Neuronal stem cell (in vitro differentiated cells): Measurements from ENCODE around the gene NDUFB11.

Experiments used
- DNase-seq: peaks from one replicate; pipeline ENCODE4 v3.0.0-alpha.2; 2013; ENCODE audit warnings: low spot score
- H2AFZ ChIP-seq: one replicate; pipeline ENCODE4 v1.6.1; 2013; ENCODE audit warnings: mild to moderate bottlenecking, low read length, inconsistent platforms
- H2AK5ac ChIP-seq: 2 replicates; pipeline ENCODE4 v1.6.1; 2013; ENCODE audit warnings: low read depth, mild to moderate bottlenecking, inconsistent platforms, low read length, moderate library complexity, mixed read lengths
- H2BK120ac ChIP-seq: 2 replicates; pipeline ENCODE4 v1.6.1; 2013; ENCODE audit warnings: low read depth, mild to moderate bottlenecking, inconsistent platforms, low read length, moderate library complexity, mixed read lengths
- H2BK12ac ChIP-seq: one replicate; pipeline ENCODE4 v1.6.1; 2013; ENCODE audit warnings: low read length, inconsistent platforms
- H2BK15ac ChIP-seq: 2 replicates; pipeline ENCODE4 v1.6.1; 2013; ENCODE audit warnings: mild to moderate bottlenecking, low read length, inconsistent platforms, mixed read lengths
- H2BK5ac ChIP-seq: one replicate; pipeline ENCODE4 v1.6.1; 2013; ENCODE audit warnings: inconsistent platforms, mild to moderate bottlenecking, low read length, moderate library complexity
- H3K14ac ChIP-seq: one replicate; pipeline ENCODE4 v1.6.1; 2013; ENCODE audit warnings: low read length, inconsistent platforms
- H3K18ac ChIP-seq: 2 replicates; pipeline ENCODE4 v1.6.1; 2013; ENCODE audit warnings: low read length, inconsistent platforms
- H3K23ac ChIP-seq: 2 replicates; pipeline ENCODE4 v1.6.1; 2013; ENCODE audit warnings: low read depth, mild to moderate bottlenecking, mixed read lengths, low read length, inconsistent platforms; ENCODE audit not compliant: poor library complexity
- H3K27ac ChIP-seq: replicated peaks from 3 replicates; pipeline ENCODE4 v1.5.1; 2013; ENCODE audit warnings: low read length, inconsistent platforms
- H3K27me3 ChIP-seq, 3 experiments: 2 replicates each; pipeline ENCODE4 v1.6.1; 2013; ENCODE audit warnings: low read length in 3 of 3, mild to moderate bottlenecking in 2 of 3, inconsistent platforms in 1 of 3, low read depth in 1 of 3, mixed read lengths in 1 of 3, moderate library complexity in 1 of 3; ENCODE audit not compliant: control insufficient read depth in 3 of 3, insufficient read depth in 3 of 3
- H3K36me3 ChIP-seq, 2 donors: replicated peaks in 1 of 2; 2 replicates each; pipeline ENCODE4 v1.6.1; 2013; ENCODE audit warnings: low read length in 2 of 2; ENCODE audit not compliant: control insufficient read depth in 2 of 2, insufficient read depth in 2 of 2
- H3K4ac ChIP-seq: 2 replicates; pipeline ENCODE4 v1.6.1; 2013; ENCODE audit warnings: inconsistent platforms, mild to moderate bottlenecking, low read length, moderate library complexity
- H3K4me1 ChIP-seq, 2 donors: 1 replicate in 1 of 2; 2 replicates in 1 of 2; pipeline ENCODE4 v1.6.1; 2013; ENCODE audit warnings: low read length in 2 of 2, low read depth in 1 of 2; ENCODE audit not compliant: control insufficient read depth in 2 of 2, insufficient read depth in 1 of 2
- H3K4me2 ChIP-seq: one replicate; pipeline ENCODE4 v1.6.1; 2013; ENCODE audit warnings: mild to moderate bottlenecking, low read length, inconsistent platforms; ENCODE audit not compliant: insufficient read depth, poor library complexity, severe bottlenecking
- H3K4me3 ChIP-seq, 2 donors: 2 replicates each; pipeline ENCODE4 v1.5.1; 2013; ENCODE audit warnings: low read length in 2 of 2, mild to moderate bottlenecking in 2 of 2, inconsistent platforms in 1 of 2, moderate library complexity in 1 of 2
- H3K79me1 ChIP-seq: one replicate; pipeline ENCODE4 v1.6.1; 2013; ENCODE audit warnings: low read depth, mild to moderate bottlenecking, inconsistent platforms, low read length, moderate library complexity
- H3K9ac ChIP-seq: one replicate; pipeline ENCODE4 v1.6.1; 2013; ENCODE audit warnings: mild to moderate bottlenecking, low read depth, low read length, inconsistent platforms; ENCODE audit not compliant: poor library complexity
- H3K9me3 ChIP-seq, 2 donors: replicated peaks in 1 of 2; 2 replicates each; pipeline versions ENCODE3 to v1.6.1; 2013; ENCODE audit warnings: low read length in 2 of 2, mild to moderate bottlenecking in 2 of 2, inconsistent platforms in 1 of 2, low read depth in 1 of 2, mixed read lengths in 1 of 2, moderate library complexity in 1 of 2; ENCODE audit not compliant: control insufficient read depth in 2 of 2, insufficient read depth in 1 of 2
- H4K8ac ChIP-seq: one replicate; pipeline ENCODE4 v1.6.1; 2013; ENCODE audit warnings: low read depth, mild to moderate bottlenecking, inconsistent platforms, low read length, moderate library complexity
- H4K91ac ChIP-seq: one replicate; pipeline ENCODE4 v1.6.1; 2013; ENCODE audit warnings: low read length, low read depth, mild to moderate bottlenecking, inconsistent platforms; ENCODE audit not compliant: poor library complexity
- WGBS, 2 donors: extraction: QIAGEN DNeasy Blood & Tissue Kit; methylation state at CpG; one replicate each; pipeline ENCODE4 v1.1.7; 2013; ENCODE audit warnings: missing lambda C conversion rate in 2 of 2, mixed read lengths in 1 of 2; ENCODE audit not compliant: insufficient read length in 2 of 2, insufficient replicate concordance in 1 of 2; ENCODE audit errors: extremely low coverage in 2 of 2; 5-methylcytosine and 5-hydroxymethylcytosine counted together

NDUFB11 gene

DNA sequence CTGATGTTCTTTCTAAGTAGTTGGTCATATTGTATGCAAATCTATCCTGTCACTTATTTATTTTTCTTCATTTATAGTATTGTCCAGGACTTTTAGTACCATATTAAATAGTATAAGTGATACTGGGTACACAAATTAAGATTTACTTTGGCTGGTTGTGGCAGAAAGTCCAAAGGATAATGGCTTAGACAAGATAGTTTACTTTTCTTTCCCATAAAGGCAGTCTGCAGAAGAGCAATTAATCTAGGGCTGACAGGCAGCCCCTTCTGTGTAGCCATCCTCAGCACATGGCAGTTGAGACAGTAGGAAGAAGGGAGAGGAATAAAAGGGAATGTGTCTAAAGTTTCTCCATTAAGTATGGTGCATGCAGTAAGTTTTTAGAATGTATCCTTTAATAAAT, 6.9 kb upstream of the NDUFB11 start:
- Histone ChIP-seq H2AFZ (no peak overlapping the region), H3K23ac (no peak overlapping the region), H2BK15ac (no peak overlapping the region), H3K9ac (no peak overlapping the region), H2BK5ac (no peak overlapping the region), H2AK5ac (no peak overlapping the region), H3K36me3 (peaks cover 5 to 69% of the 10 kb centered on the region in 2 donors), H3K79me1 (peaks cover 4% of the 10 kb centered on the region), H3K4me3 (no peak overlapping the region), H3K27me3 (no peaks in the 10 kb centered on the region), H3K18ac (no peak overlapping the region), H4K91ac (no peak overlapping the region), H2BK12ac (no peak overlapping the region), H3K27ac (no peak overlapping the region), H3K4ac (no peak overlapping the region), H3K9me3 (peaks cover 0 to 14% of the 10 kb centered on the region in 2 donors), H3K4me1 (peaks cover 2% of the 10 kb centered on the region in 2 donors), H4K8ac (no peak overlapping the region), H3K14ac (no peak overlapping the region), H3K4me2 (no peak overlapping the region), H2BK120ac (no peak overlapping the region)
- no peak for DNase-seq

- Histone ChIP-seq H4K91ac (no peak overlapping the region), H2BK15ac (no peak overlapping the region), H3K79me1 (peaks cover 8% of the 10 kb centered on the region), H3K27me3 (no peaks in the 10 kb centered on the region), H3K4me1 (peaks cover 4 to 5% of the 10 kb centered on the region in 2 donors), H3K36me3 (peaks cover 4 to 51% of the 10 kb centered on the region in 2 donors), H2AFZ (no peak overlapping the region), H3K18ac (no peak overlapping the region), H2BK5ac (no peak overlapping the region), H3K4me3 (no peak overlapping the region), H3K27ac (no peak overlapping the region), H3K9me3 (peaks cover 0 to 7% of the 10 kb centered on the region in 2 donors), H2BK12ac (no peak overlapping the region), H4K8ac (no peak overlapping the region), H3K23ac (no peak overlapping the region), H3K14ac (no peak overlapping the region), H3K4me2 (no peak overlapping the region), H3K4ac (no peak overlapping the region), H2AK5ac (no peak overlapping the region), H3K9ac (no peak overlapping the region), H2BK120ac (no peak overlapping the region)
- no CpG with 5 or more reads among the region's 2 CpGs for WGBS, 2 donors
- no peak for DNase-seq
These were observed 4.4 kb upstream of the NDUFB11 start for GRCh38 chrX:47148946-47149345.

DNA sequence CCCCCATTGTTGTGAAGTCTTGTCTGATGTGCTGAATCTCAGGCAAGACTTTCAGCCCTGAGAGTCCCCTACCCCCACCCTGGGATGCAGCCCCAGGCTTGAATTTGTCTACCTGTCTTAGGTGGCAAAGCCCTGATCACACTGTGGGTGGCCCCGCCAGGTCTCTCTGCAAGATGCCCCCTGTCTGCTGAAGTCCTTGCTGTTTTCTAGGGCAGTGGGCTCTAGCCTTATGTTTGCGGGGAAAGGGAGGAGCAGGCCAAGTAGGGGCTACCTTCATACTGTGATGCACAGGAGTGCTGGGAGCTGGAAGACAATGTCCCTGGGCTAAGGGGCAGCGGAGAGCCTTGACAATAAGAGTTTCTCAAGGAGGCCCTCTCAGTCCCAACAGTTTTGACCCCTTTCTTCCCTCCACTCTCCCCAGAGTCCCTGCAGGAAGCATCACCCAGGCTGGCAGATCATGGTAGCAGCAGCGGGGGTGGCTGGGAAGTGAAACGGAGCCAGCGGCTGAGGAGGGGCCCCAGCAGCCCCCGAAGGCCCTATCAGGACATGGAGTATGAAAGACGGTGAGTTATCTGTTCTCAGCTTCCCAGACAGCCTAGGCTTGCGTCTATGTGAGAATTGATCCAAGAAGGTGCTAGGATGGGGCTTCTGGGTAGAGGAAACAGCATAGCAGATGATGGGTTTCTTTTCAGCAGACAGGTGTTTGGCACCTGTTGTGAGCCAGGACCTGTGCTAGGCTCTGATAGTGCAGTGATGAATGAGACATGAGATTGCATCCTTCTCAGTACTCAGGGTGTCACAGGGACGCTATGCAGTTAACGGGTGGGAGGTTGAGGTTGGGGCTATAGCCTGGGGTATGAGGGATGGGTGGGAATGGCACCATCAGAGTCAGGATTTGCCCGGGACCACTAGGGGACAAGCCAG, 2.7 kb upstream of the NDUFB11 start:
- Histone ChIP-seq H3K4me2 (peak overlapping the region; percentile 66), H3K14ac (no peak overlapping the region), H2BK120ac (no peak overlapping the region), H2AFZ (no peak overlapping the region), H4K8ac (no peak overlapping the region), H3K4me1 (peaks cover 4 to 5% of the 10 kb centered on the region in 2 donors), H3K4ac (no peak overlapping the region), H3K18ac (no peak overlapping the region), H3K79me1 (peaks cover 8% of the 10 kb centered on the region), H3K4me3 (peak overlapping the region in 1 of 2 donors; percentile 79), H2BK15ac (no peak overlapping the region), H2BK12ac (no peak overlapping the region), H3K27ac (no peak overlapping the region), H3K9ac (no peak overlapping the region), H2AK5ac (no peak overlapping the region), H2BK5ac (no peak overlapping the region), H3K9me3 (peaks cover 0 to 7% of the 10 kb centered on the region in 2 donors), H3K36me3 (peaks cover 6 to 54% of the 10 kb centered on the region in 2 donors), H3K27me3 (peaks cover 0 to 3% (median 0%) of the 10 kb centered on the region in 3 experiments), H3K23ac (no peak overlapping the region), H4K91ac (no peak overlapping the region)
- WGBS, 2 donors, result no CpG with 5 or more reads among the region's 12 CpGs
- DNase-seq, result no peak

GRCh38 chrX:47146121-47146935, 1.8 kb upstream of the NDUFB11 start:
- Histone ChIP-seq H2BK15ac (no peak overlapping the region), H2BK120ac (no peak overlapping the region), H3K27ac (no peak overlapping the region), H3K14ac (no peak overlapping the region), H3K23ac (no peak overlapping the region), H3K18ac (no peak overlapping the region), H3K4me1 (peaks cover 4 to 5% of the 10 kb centered on the region in 2 donors), H3K9me3 (peaks cover 0 to 7% of the 10 kb centered on the region in 2 donors), H2AK5ac (no peak overlapping the region), H2AFZ (no peak overlapping the region), H4K8ac (no peak overlapping the region), H2BK12ac (no peak overlapping the region), H3K27me3 (peaks cover 0 to 8% (median 0%) of the 10 kb centered on the region in 3 experiments), H3K79me1 (peaks cover 8% of the 10 kb centered on the region), H3K36me3 (peaks cover 11 to 50% of the 10 kb centered on the region in 2 donors), H3K4me3 (peak overlapping the region; percentile 79 to 99), H4K91ac (no peak overlapping the region), H3K4me2 (peak overlapping the region; percentile 66), H3K9ac (peak overlapping the region; percentile 77), H3K4ac (no peak overlapping the region), H2BK5ac (no peak overlapping the region)
- no CpG with 5 or more reads among the region's 10 CpGs for WGBS, 2 donors
- no peak for DNase-seq
